ENCODE data around the gene VNN1. TPM values are rescaled to one million over a fixed set of nuclear protein-coding genes. Genes with fewer than 3 reads are reported as not detected.

The VNN1 gene
- total and polyA plus RNA-seq, 8 donors = 0.25 to 10.0 (median 0.49) TPM

DNA sequence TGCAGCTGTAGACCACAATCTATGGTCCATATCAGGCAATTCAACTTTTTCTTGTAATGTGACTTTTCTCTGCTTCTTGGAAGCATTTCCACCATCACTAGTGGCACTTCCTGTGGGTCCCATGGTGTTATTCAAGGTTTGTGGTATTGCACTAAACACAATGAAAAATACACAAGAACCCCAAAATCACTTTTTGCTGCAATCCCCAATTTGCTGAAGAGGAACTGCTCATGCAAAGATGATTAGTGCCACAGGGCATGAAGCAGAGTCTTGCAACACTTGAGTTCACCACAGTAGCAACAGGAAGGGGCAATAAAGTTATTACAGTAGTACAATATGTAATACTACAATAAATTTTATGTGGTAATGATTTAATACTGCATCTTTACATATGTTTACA lies 38.1 kb downstream of the VNN1 start:
- no peaks in the 10 kb centered on the region for H3K27me3 ChIP-seq
- H3K4me3 ChIP-seq = no peak overlapping the region
- H3K9me3 ChIP-seq = no peaks in the 10 kb centered on the region
- DNase-seq (no peak), ATAC-seq (no peak)
- TF ChIP-seq, protein P1, sequence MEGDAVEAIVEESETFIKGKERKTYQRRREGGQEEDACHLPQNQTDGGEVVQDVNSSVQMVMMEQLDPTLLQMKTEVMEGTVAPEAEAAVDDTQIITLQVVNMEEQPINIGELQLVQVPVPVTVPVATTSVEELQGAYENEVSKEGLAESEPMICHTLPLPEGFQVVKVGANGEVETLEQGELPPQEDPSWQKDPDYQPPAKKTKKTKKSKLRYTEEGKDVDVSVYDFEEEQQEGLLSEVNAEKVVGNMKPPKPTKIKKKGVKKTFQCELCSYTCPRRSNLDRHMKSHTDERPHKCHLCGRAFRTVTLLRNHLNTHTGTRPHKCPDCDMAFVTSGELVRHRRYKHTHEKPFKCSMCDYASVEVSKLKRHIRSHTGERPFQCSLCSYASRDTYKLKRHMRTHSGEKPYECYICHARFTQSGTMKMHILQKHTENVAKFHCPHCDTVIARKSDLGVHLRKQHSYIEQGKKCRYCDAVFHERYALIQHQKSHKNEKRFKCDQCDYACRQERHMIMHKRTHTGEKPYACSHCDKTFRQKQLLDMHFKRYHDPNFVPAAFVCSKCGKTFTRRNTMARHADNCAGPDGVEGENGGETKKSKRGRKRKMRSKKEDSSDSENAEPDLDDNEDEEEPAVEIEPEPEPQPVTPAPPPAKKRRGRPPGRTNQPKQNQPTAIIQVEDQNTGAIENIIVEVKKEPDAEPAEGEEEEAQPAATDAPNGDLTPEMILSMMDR (IDR thresholded peaks at IDR 0.05) = no peak
- no peaks in the 10 kb centered on the region for H3K36me3 ChIP-seq
- H3K27ac ChIP-seq = peak overlapping the region in 1 of 2 donors; percentile 55
- intact Hi-C loops (cut with DNase I) = no loop called here
- H3K4me1 ChIP-seq = peaks cover 0 to 12% of the 10 kb centered on the region in 2 donors

DNA sequence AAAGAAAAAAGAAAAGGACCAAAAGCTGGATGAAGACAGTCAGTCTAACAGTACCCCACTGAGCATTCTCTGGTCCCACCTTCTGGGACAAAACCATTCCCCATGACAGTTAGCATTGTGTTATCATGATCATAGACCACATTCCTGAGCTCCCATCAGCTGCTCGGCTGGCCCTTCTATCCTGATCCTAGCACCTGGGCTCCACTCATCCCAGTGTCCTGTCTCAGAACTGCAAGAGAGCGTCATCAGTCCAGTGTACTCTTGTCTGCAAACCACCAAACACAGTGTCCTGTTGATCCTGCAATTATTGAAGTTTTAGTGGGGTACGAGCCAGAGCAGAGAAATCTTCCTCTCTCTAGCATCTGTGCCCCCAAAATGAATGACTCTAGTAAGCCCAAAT lies 38.9 kb downstream of the VNN1 start:
- no peak for DNase-seq
- intact Hi-C loops (cut with DNase I) = no loop called here

DNA sequence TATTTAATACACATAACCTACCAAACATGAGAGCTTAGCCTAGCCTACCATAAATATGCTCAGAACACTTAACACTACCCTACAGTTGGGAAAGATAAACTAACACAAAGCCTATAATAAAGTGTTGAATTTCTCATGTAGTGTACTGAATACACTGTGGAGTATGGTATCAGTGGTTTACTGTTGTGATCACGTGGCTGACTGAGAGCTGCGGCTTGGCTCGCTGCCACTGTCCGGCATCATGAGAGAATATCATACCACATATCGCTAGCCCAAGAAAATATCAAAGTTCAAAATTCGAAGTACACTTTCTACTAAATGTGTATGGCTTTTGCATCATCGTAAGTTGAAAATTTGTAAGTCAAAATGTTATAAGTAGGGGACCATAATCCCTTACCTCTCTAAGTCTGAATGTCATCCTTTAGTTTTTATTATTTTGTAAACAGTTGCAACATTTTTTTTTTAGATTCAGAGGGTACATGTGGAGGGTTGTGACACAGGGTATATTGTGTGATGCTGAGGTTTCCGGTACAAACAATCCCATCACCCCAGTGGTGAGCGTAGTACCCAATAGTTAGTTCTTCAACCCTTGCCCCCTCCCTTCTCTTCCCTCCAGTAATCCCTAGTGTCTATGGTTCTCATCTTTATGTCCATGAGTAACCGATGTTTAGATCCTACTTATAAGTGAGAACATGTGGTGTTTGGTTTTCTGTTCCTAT lies 40.3 kb downstream of the VNN1 start:
- DNase-seq (no peak), ATAC-seq (no peak)
- TF ChIP-seq, protein P1 (IDR thresholded peaks at IDR 0.05) = no peak
- H3K4me1 ChIP-seq = peaks cover 0 to 21% of the 10 kb centered on the region in 2 donors
- H3K36me3 ChIP-seq = no peaks in the 10 kb centered on the region
- peak overlapping the region in 1 of 2 donors; percentile 1 for H3K27ac ChIP-seq
- intact Hi-C loops (cut with DNase I) = loop anchor here in 1 of 2 donors (5.0 kb wide), 1 partner anchor 94 kb away; no protein-coding TSS in a partner anchor
- H3K9me3 ChIP-seq = no peaks in the 10 kb centered on the region
- no peaks in the 10 kb centered on the region for H3K27me3 ChIP-seq
- H3K4me3 ChIP-seq = no peak overlapping the region

More for the DNA sequence above, 38.9 kb downstream of the VNN1 start:
- Histone ChIP-seq H3K9me3 (no peaks in the 10 kb centered on the region), H3K4me1 (peaks cover 0 to 17% of the 10 kb centered on the region in 2 donors), H3K27me3 (no peaks in the 10 kb centered on the region), H3K4me3 (no peak overlapping the region), H3K36me3 (no peaks in the 10 kb centered on the region), H3K27ac (peak overlapping the region in 1 of 2 donors; percentile 55)
- no peak for ATAC-seq
- TF ChIP-seq, protein P1 (IDR thresholded peaks at IDR 0.05) = no peak

DNA sequence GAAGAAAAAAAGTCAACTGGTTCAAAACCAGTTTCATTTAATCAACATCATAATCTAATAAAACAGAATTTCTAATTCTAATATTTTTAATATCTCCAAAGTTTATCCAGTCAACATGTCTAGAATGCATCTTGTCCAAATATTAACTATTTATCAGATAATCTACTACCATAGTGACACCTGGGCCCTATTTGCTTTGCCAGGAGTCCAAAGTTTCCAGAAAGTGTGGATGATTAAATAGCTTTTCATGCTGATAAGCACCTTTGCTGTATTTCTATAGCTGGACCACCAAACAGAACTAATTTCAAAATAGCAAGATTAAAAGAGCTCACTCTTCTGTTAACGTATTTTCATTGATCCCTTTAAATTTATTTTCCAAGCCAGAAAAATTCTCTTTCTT lies 42.6 kb downstream of the VNN1 start:
- Histone ChIP-seq H3K4me1 (peaks cover 0 to 18% of the 10 kb centered on the region in 2 donors), H3K27ac (no peak overlapping the region), H3K27me3 (no peaks in the 10 kb centered on the region), H3K9me3 (no peaks in the 10 kb centered on the region), H3K36me3 (no peaks in the 10 kb centered on the region), H3K4me3 (no peak overlapping the region)
- TF ChIP-seq, protein P1 (IDR thresholded peaks at IDR 0.05) = no peak
- no peak for ATAC-seq
- intact Hi-C loops (cut with DNase I) = loop anchor here in 1 of 2 donors (5.0 kb wide), 1 partner anchor 96 kb away; no protein-coding TSS in a partner anchor
- no peak for DNase-seq

DNA sequence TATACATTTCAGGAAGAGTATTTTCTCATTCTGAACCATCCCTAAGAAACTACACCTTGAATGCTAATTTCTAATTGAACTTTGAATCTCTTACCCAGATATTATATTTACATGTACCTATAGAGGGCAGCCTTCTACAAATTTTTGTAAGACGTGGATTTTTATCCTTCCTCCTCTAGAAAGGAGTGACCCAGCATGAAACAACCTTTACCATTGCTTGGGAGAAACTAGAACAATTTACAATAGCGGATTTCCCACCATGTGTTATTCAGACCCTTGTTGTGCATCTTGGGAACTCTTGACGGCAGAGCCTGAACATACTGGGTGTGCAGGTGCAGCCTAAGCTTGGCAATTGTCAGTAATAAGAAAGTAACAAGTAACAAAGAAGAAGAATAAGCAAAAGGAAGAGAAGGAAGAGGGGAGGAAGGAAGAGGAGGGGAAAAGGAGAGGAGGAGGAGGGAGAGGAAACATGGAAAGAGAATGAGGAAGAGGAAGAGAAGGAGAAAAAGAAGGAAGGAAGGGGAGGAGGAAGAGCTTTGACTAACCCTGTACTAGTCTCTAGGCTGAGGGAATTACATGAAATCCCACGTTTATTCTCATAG lies 44.1 kb downstream of the VNN1 start:
- ATAC-seq = peak; percentile 93
- Histone ChIP-seq H3K27me3 (no peaks in the 10 kb centered on the region), H3K36me3 (no peaks in the 10 kb centered on the region), H3K4me3 (no peak overlapping the region), H3K4me1 (peaks cover 0 to 9% of the 10 kb centered on the region in 2 donors), H3K9me3 (no peaks in the 10 kb centered on the region), H3K27ac (peak overlapping the region in 1 of 2 donors; percentile 67)
- DNase-seq = peak in 2 of 4 donors; percentile 19 to 29
- intact Hi-C loops (cut with DNase I) = loop anchor here in 1 of 2 donors (5.0 kb wide), 1 partner anchor 98 kb away; no protein-coding TSS in a partner anchor
- TF ChIP-seq, protein P1 (IDR thresholded peaks at IDR 0.05) = peak; percentile 46 to 53

All from left lung (tissue), 10 donors.